SK-MEL-5 (cell line): Measurements from ENCODE around the gene KRTAP5-5. TPM values are rescaled to one million over a fixed set of nuclear protein-coding genes. Genes with fewer than 3 reads are reported as not detected.
"Not testable (repeated sequence)": the region's sequence is repeated elsewhere in the genome, so short reads cannot be mapped to it uniquely, and the experiment has no call there.

Source experiments
- DNase-seq: peaks from one replicate; pipeline ENCODE4 v3.0.0-alpha.2; 2016; ENCODE audit warnings: low read depth, low spot score
- in situ Hi-C: cut with HindIII; loops from 2 replicates; pipeline ENCODE4 v1.10.0; 2016; ENCODE audit warnings: low sequenced_read_pairs, high pct_unique_total_duplicates, low pct_unique_long_range_greater_than_20kb
- total RNA-seq: library from RNA; depleted of rRNA; stranded (reverse); fragments of >200 nt; shearing (Covaris generic); gene quantifications from 2 replicates; pipeline ENCODE4 v1.2.3, GENCODE V29; 2014

Gene KRTAP5-5
- total RNA-seq, 1 experiment from 2014 or later = not detected

- no peak for DNase-seq
- in situ Hi-C loops = no loop called here
Observed at GRCh38 chr11:1650918-1651262, 21.3 kb downstream of the KRTAP5-5 start.

GRCh38 chr11:1651411-1651980 is 21.9 kb downstream of the KRTAP5-5 start:
- in situ Hi-C loops = no loop called here

DNA sequence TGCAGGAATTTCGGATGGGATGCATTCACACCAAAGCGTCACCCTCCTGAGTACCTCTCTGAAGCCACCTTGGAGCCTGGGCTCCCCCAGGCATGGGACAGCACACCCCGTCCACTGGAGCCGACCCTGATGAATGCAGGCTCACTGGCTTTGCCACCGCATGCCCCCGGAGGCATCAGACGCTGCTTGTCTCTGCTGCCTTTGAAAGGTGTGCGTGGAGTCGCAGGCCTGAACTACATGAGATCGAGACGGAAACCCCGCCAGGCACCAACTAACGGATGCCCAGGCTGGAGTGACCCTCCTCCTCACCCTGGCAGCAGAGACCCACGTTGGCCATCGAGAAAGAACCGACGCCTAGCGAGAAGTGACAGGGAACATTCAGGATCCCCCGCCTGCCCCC is 22.5 kb downstream of the KRTAP5-5 start:
- in situ Hi-C loops = no loop called here
- no peak for DNase-seq

More at GRCh38 chr11:1651411-1651980, 21.9 kb downstream of the KRTAP5-5 start:
- no peak for DNase-seq

DNA sequence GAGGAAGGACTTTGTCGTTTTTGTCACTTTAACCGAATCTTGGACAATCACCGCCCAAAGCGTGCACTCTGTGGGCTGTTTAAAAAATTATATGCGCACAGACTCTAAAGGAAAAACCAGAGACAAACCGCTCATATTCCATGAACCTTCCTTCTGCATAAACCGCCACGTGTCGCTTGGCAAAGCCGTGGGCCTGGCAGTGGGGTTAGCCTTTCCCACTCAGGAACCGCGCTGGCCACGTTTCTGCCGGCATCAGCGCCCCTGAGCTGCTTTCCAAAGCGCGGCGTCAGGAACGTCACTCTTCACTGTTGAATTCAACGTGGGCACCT is 22.8 kb downstream of the KRTAP5-5 start:
- in situ Hi-C loops = no loop called here
- no peak for DNase-seq

GRCh38 chr11:1652771-1653540 is 23.4 kb downstream of the KRTAP5-5 start:
- DNase-seq = peak; percentile 63
- in situ Hi-C loops = no loop called here

GRCh38 chr11:1653541-1654387 is 24.2 kb downstream of the KRTAP5-5 start:
- in situ Hi-C loops = no loop called here
- no peak for DNase-seq

- in situ Hi-C loops = no loop called here
- no peak for DNase-seq
Observed at GRCh38 chr11:1654388-1655167, 25.0 kb downstream of the KRTAP5-5 start.

DNA sequence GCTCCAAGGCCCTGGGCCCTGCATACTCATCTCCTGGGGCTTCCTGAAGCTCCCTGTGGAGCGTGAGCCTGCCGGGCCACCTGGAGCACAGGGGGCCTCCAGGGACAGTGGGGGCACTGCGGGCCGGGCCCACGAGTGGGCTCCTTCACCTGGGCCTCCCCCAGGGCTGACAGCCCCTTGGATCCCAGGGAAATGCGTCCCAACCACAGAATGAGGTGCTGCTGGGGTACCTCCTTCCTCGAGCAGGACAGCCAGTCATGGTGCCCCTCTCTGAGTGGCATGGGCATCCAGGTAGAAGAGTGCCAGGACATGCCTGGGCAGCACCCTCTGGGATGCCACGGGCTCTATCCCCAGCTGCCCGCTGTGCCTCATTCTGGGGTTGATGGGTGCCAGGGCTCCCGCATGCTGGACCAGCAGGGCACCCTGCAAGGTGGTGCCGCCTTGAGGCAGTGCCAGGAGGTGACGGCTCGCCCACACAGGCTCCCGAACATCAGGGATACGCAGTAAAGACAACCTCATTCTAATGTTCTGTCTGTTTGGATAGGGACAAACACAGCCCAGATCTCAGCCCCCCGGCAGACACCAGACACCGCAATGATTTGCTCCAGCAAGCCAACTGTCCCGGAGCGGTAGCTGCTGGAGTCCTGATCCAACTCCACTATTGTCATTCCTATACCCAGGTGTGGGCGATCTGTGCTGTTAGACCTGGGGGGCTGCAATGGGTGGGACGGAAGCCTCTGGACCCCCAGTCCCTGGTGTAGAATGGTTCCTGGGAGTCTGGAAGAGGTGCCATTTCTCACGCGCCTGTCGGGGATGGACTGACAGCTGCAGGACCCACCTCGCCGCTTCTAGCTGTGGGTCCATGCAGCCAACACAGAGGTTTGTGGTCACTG is 25.8 kb downstream of the KRTAP5-5 start:
- in situ Hi-C loops = no loop called here
- DNase-seq = no peak

DNA sequence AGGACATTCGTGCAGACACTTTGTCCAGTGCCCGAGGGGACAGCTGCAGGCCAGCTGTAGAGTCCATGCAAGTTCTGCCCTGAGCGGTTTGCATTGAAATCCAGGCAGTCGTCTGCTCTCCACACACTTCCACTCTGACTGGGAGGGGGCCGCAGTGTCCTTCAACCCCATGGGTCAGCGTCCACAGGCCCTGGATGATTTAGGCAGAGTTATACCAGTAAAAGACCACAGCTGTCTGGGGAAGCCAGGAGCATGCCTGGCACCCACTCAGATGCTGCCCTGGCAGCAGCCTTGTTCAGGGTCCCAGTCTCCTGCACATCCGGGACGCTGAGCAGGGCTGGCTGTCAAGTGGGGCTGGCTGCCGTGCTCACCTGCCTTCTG is 26.5 kb downstream of the KRTAP5-5 start:
- DNase-seq = no peak
- in situ Hi-C loops = no loop called here

GRCh38 chr11:1656670-1657069 is 27.1 kb downstream of the KRTAP5-5 start:
- no peak for DNase-seq
- in situ Hi-C loops = no loop called here

GRCh38 chr11:1659506-1659905 is 29.9 kb downstream of the KRTAP5-5 start:
- no peak for DNase-seq
- in situ Hi-C loops = no loop called here

DNA sequence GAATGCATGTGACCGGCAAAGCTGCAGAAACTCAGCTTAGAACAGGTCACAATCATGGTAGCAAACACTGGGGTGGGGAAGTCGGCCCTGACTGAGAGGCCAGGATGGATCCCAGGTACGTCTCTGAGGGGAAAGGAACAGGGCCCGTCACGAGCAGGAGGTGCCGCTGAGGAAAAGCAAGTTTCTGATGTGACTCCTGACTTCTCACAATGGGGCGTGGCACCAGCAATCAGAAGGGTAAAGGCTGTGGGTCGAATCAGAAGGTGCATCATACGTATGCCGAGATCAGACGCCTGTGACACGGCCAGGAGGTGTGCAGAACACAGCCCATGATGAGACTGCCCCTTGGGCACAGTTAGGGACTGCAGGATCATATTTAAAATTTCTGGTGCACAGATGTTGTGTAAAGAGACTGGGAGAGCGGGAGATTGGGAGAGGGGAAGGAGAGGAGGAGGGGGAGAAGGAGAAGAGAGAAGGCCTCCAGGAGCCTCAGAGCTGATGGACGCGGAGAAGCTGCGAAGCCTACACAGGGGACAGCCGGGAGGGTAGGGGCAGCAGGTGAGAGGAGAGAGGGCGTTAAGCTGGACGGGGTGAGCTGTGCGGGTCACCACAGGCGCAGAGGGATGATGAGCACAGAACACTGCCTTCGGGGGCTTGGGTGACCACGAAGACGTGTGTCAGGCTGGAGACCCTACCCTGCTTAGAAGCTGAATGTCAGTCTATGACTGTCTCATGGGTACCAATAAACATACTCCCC is 30.7 kb downstream of the KRTAP5-5 start:
- in situ Hi-C loops = no loop called here
- no peak for DNase-seq

DNA sequence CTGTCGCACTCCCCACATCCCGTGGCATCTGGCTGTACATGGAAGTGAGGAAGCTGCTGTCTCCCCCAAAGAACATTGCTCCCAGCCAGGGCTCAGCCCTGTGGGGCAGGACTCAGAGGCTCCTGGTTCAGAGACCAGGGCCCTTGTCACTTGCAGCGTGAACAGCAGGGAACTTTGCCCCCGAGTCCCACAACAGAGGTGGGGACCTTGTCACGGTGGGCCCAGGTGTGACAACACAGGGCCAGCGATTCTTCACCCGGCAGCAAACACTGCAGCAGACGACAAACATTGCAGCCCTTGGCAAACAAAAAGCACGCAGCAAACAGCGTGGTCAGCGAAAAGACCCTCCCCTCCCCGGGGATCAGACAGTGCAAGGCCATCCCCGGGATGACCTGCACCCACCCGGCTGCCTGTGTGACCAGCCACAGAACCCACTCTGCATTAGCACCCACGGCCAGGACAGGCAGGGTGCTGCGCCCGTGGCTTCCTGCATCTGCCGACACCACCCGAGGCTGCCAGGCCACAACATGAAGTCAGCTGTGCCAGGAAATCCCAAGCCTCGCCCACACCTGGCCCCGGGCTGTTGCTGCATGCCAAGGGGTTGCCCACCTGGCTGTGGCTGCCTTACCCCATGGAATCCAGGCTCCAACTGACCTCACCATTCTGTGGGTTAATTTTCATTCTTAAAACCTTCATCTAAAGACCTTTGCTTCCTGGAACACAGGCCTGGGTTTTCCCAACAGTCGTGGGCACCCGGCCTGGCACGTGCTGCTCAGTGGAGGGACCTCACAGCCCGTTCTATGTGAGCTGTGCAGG is 32.1 kb downstream of the KRTAP5-5 start:
- in situ Hi-C loops, DNase-seq: not testable (repeated sequence)

DNA sequence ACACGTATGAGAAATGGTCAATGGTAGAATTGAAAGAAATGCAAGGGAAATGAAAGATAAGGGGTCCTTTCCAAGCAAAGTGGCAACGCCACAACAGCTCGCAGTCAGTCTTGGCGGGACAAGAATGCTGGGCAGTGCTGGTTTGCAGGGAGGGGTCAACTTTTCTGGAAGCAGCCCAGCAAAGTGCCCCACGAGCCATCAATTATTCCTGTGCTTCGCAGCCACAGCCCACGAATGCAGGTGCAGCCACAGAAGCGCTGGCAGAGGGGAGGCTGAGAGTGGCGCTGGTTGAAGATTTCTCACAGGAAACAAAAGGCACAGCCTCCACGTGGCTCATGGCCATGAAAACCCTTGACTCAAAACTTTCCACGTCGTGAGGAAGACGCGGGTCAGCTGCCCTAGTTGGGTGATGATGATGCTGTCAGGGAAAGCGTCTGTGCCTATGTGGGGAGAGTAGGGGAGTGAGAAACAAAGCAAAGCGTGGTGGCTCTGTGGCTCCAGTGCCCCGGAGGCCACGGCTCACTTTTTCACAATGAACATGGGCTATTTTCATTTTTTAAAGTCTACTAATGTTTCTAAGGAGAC is 33.2 kb downstream of the KRTAP5-5 start:
- in situ Hi-C loops, DNase-seq: not testable (repeated sequence)

GRCh38 chr11:1665313-1665712 is 35.7 kb downstream of the KRTAP5-5 start:
- in situ Hi-C loops = no loop called here
- no peak for DNase-seq
